HUES64 (cell line): Measurements from ENCODE around the gene COX7A1.
A peak's percentile ranks its signal among the peaks of the same experiment; 100 is the strongest.
"Not testable (repeated sequence)": the region's sequence is repeated elsewhere in the genome, so short reads cannot be mapped to it uniquely, and the experiment has no call there.

ENCODE experiments used
- H3K27ac ChIP-seq: 2 replicates; pipeline ENCODE4 v1.7.0; 2013; ENCODE audit warnings: low read depth, low read length, inconsistent platforms
- H3K27me3 ChIP-seq: 2 replicates; pipeline ENCODE4 v1.6.1; 2013; ENCODE audit warnings: mild to moderate bottlenecking, low read length; ENCODE audit not compliant: insufficient read depth
- H3K36me3 ChIP-seq: 2 replicates; pipeline ENCODE4 v1.6.1; 2013; ENCODE audit warnings: mild to moderate bottlenecking, low read length; ENCODE audit not compliant: insufficient read depth
- H3K4me1 ChIP-seq: 2 replicates; pipeline ENCODE4 v1.6.1; 2013; ENCODE audit warnings: mild to moderate bottlenecking, low read length, moderate library complexity; ENCODE audit not compliant: insufficient read depth
- H3K4me3 ChIP-seq: 2 replicates; pipeline ENCODE4 v1.5.1; 2013; ENCODE audit warnings: mild to moderate bottlenecking, low read length, moderate library complexity
- H3K9ac ChIP-seq: 2 replicates; pipeline ENCODE4 v1.6.1; 2013; ENCODE audit warnings: mild to moderate bottlenecking, low read depth, low read length
- H3K9me3 ChIP-seq: 2 replicates; pipeline ENCODE4 v1.6.1; 2013; ENCODE audit warnings: low read depth, low read length; ENCODE audit not compliant: insufficient read depth
- WGBS: fragments of 150-250, 120-280 bp; methylation state at CpG from one replicate; pipeline ENCODE4 v1.1.7; 2013; ENCODE audit warnings: missing lambda C conversion rate; 5-methylcytosine and 5-hydroxymethylcytosine counted together

COX7A1 gene

DNA sequence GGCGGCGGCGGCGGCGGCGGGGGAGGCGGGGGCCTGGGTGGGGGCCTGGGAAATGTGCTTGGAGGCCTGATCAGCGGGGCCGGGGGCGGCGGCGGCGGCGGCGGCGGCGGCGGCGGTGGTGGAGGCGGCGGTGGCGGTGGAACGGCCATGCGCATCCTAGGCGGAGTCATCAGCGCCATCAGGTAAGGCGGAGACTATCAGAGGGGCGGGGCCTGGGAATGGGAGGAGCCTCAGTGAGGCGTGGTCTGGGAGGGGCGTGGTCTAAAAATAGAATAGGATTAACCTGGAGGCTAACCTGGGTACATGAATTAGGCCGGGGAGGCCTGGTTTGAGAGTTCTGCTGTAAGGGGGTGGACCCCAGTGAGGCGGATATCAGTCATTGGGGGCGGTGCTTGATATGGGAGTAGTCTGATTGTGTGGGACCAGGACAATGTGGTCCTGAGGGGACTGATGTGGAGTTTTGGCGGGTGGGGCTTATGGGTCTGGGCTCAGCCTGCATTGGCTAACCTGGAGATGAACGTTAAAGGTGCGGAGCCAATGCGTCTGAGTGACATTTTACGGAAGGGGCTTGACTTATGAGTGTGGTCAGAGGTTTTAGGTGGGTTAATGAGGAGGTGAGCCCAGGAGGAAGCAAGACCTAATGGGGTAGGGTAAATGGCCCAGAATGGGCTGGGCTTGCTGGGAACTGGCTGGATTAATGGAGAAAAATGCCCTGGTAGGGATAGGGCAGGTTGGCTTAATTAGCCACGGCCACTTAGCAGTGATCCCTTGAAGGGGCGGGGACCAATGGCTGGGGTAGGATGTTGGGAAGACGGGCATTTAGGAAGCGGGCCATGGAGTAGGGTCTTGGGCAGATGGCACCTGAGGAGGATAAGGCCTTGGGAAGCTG, 11.0 kb downstream of the COX7A1 start:
- H3K36me3 ChIP-seq, result peaks cover 36% of the 10 kb centered on the region
- H3K9me3 ChIP-seq, result no peaks in the 10 kb centered on the region
- peak overlapping the region; percentile 92; the same call in 1 of the 2 replicates for H3K27ac ChIP-seq
- peak overlapping the region; percentile 100 for H3K4me3 ChIP-seq
- H3K27me3 ChIP-seq, result no peaks in the 10 kb centered on the region
- no peak overlapping the region for H3K9ac ChIP-seq
- H3K4me1 ChIP-seq, result no peaks in the 10 kb centered on the region; the same call in 1 of the 2 replicates
- 17% methylated on average over 34 of the region's 42 CpGs for WGBS

DNA sequence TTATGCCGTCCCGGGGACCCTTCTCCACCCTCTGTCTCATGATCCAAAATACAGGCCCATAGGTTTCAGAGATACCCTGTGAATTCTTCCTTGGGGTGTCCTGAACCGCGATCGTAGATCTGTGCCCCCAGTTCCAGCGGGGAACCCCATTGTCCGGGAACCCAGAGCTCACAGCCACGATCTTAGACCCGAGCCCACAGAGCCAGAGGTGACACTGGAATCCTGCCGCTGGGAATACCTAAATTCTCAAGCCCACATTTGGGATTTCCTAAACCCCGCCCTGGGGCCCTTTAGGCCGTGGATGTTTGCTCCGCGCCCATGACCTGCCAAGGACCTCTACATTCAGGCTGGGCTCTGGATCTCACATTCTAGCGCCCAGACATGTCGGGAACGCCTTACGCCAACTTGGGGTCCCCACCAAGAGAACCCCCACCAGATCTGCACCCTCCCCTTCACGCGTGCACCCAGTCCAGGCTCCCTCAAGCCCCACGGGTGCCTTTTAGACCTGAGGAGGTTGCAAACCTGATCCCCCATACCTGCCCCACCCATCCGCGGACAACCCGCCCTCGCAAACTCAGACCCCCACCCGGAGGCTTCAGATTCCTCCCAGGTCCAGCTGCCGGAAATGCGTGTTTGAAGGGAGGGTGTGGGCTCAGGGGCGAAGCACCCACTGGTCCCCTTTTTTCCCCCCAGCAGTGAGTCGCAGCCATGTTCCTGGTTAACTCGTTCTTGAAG, 11.8 kb downstream of the COX7A1 start:
- H3K4me3 ChIP-seq, result peak overlapping the region; percentile 100
- peak overlapping the region; percentile 92 for H3K27ac ChIP-seq
- WGBS, result under 1% methylated on average over 29 of the region's 31 CpGs
- peak overlapping the region; percentile 91 for H3K9ac ChIP-seq
- H3K36me3 ChIP-seq, result peaks cover 28% of the 10 kb centered on the region
- H3K9me3 ChIP-seq, result no peaks in the 10 kb centered on the region
- no peaks in the 10 kb centered on the region for H3K27me3 ChIP-seq
- no peaks in the 10 kb centered on the region; the same call in 1 of the 2 replicates for H3K4me1 ChIP-seq

DNA sequence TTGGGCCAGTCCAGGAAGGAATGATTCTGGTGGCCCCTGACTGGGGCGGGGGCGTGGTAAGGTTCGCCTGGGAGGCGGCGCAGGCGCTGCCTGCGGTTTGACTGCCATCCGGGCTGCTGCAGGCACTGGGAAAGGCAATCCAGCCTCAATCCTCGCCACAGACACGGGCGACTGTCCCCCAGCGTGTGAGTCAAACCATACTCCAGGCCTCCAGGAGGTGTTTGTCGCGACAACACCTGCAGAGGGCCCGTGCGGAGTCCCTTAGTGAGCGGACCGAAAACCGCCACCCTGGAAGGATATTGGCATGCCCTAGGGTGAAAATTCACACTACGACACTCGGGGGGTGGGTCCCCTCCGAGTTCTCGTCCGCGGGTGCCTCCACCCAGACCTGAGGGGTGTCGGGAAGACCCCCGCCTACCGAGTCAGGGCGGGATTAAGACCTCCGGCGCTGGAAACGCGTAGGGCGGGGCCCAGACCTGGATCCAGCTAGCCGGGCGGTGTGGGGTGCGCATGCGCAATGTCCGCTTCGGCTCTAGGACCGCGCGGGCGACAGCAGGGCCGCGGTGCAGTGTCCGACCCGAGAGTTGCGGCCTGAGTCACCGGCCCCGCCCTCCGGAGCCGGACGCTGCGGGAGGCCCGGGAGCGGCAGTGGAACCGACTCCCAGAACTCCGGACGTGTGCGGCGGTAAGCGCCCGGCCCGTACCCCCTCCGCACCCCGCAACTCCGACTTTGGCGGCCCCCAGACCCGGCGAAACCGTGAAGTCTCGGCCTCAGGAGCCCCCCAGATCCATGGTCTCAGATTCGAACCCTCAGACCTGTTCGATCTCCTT, 12.6 kb downstream of the COX7A1 start, which contains the start of gene CAPNS1:
Gene CAPNS1, plus strand, starts transcription at position 594 of the 831 bp plus-strand sequence. CDS start 946 bp downstream, outside the sequence.
- whole genome bisulfite sequencing, result under 1% methylated on average over 75 of the region's 75 CpGs
- Histone ChIP-seq H3K4me1 (no peaks in the 10 kb centered on the region; the same call in 1 of the 2 replicates), H3K27ac (peak within 1 kb of the TSS; percentile 92), H3K36me3 (peaks cover 21% of the 10 kb centered on the region), H3K4me3 (peak within 1 kb of the TSS; percentile 100), H3K9ac (peak within 1 kb of the TSS; percentile 91), H3K9me3 (no peaks in the 10 kb centered on the region), H3K27me3 (no peaks in the 10 kb centered on the region)

DNA sequence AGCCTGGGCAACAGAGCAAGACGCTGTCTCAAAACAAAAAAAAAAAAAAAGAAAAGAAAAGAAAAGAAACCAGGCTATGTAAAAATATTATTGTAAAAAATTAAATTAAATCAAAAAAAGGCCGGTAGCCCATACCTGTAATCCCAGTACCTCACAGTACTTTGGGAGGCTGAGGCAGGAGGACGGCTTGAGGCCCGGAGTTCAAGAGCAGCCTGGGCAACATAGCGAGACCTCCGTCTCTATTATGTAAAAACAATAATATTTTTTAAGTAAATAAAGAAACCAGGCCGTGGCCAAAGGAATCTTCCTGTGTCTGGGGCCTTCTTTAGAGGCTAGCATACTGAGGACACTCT, 13.2 kb downstream of the COX7A1 start:
- Histone ChIP-seq H3K4me3 (peak overlapping the region; percentile 100), H3K27me3 (no peaks in the 10 kb centered on the region), H3K9ac (peak overlapping the region; percentile 84), H3K9me3 (no peaks in the 10 kb centered on the region), H3K36me3 (peaks cover 15% of the 10 kb centered on the region), H3K4me1 (no peaks in the 10 kb centered on the region; the same call in 1 of the 2 replicates), H3K27ac (peak overlapping the region; percentile 91)
- WGBS, result 66% methylated on average over 4 of the region's 7 CpGs

DNA sequence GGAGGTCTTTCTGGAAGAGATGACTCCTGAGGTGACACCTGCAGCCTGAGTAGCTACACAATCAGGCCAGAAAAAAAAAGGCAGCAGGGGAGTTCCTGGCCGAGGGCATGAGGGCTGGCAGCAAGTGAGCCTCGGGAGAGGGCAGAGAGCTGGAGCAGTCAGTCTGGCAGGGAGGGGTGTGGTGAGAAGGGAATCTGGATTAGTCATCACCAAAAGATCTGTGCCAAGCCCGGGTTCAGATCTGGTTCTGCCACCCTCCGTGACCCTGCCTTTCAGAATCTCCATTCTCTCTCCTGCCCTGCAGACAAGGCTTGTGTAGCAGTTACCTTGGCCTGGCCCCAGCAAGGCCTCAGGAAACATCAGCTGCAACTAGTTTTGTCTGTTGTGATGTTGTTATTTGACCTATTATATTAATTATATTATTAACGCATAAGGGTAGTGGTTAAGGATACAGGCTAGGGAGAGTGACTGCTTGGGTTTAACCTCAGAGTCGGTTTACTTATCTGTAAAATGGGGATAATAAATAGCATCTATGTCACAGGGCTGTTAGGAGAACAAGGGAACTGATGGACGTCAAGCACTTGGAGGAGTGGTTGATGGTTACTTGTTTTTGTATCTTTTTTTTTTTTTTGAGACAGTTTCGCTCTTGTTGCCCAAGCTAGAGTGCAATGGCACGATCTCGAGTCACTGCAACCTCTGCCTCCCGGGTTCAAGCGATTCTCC, 15.1 kb downstream of the COX7A1 start:
- 81% methylated on average over 12 of the region's 12 CpGs for WGBS
- H3K27me3 ChIP-seq, result no peaks in the 10 kb centered on the region
- peaks cover 2% of the 10 kb centered on the region; the same call in 1 of the 2 replicates for H3K36me3 ChIP-seq
- no peak overlapping the region for H3K9ac ChIP-seq
- no peak overlapping the region for H3K27ac ChIP-seq
- H3K4me1 ChIP-seq, result no peaks in the 10 kb centered on the region; the same call in 1 of the 2 replicates
- no peak overlapping the region for H3K4me3 ChIP-seq
- no peaks in the 10 kb centered on the region for H3K9me3 ChIP-seq

DNA sequence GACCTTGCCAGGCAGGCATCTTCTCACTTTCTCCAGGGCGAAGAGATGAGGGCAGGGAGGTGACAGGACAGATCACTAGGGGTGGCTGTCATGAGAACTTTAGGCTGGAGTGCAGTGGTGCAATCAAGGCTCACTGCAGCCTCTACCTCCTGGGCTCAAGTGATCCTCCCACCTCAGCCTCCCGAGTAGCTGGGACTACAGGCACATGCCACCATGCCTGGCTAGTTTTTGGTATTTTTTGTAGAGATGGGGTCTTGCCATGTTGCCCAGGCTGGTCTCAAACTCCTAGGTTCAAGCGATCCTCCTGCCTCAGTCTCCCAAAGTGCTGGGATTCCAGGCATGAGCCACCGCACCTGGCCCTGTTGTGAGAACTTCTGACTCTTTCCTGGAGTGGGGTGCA, 17.4 kb downstream of the COX7A1 start:
- not testable (repeated sequence) for H3K27ac ChIP-seq, H3K9me3 ChIP-seq, H3K4me1 ChIP-seq, H3K27me3 ChIP-seq, H3K36me3 ChIP-seq, H3K9ac ChIP-seq, H3K4me3 ChIP-seq
- WGBS, result 91% methylated on average over 4 of the region's 4 CpGs

DNA sequence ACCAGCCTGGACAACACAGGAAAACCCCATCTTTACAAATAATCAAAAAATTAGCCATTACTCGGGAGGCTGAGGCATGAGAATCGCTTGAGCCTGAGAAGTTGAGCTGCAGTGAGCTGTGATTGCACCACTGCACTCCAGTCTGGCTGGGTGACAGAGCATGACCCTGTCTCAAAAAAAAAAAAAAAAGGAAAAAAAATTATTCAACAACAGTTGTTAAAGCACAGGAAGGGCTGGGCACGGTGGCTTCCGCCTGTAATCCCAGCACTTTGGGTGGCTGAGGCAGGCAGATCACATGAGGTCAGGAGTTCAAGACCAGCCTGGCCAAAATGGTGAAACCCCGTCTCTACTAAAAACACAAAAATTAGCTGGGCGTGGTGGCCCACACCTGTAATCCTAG, 21.0 kb downstream of the COX7A1 start:
- not testable (repeated sequence) for H3K27ac ChIP-seq, H3K4me1 ChIP-seq, H3K36me3 ChIP-seq, H3K27me3 ChIP-seq, H3K4me3 ChIP-seq, H3K9ac ChIP-seq, H3K9me3 ChIP-seq
- WGBS, result 93% methylated on average over 6 of the region's 6 CpGs

DNA sequence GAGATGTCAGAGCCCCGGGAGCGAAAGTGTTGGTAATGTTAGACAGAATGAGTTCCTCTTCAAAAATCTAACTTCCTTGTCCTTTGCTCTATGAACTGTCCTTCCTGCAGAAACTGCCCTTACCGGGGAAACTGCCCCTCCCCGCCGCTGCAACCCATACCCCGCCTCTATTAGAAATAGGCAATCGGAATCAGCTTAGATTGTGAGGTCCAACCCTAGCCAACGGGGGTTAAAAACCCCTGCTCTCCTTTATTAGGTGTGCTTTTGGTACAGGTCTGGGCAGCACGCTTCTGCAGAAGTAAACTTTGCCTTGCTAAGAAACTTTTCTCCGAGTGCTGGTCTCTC, 23.9 kb downstream of the COX7A1 start:
- Histone ChIP-seq H3K36me3 (peaks cover 24% of the 10 kb centered on the region), H3K9ac (peak overlapping the region; percentile 76), H3K4me3 (peak overlapping the region; percentile 64), H3K27ac (peak overlapping the region; percentile 82), H3K9me3 (no peaks in the 10 kb centered on the region), H3K4me1 (no peaks in the 10 kb centered on the region), H3K27me3 (no peaks in the 10 kb centered on the region)
- 24% methylated on average over 10 of the region's 10 CpGs for WGBS

DNA sequence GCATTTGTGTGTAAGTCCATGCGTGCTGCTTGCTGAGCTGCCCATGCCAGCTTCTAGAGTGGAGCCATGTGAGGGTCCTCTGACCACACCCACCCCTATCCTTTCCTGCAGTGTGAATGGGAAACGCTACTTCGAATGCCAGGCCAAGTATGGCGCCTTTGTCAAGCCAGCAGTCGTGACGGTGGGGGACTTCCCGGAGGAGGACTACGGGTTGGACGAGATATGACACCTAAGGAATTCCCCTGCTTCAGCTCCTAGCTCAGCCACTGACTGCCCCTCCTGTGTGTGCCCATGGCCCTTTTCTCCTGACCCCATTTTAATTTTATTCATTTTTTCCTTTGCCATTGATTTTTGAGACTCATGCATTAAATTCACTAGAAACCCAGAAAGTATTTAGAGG, 26.7 kb downstream of the COX7A1 start:
- Histone ChIP-seq H3K9ac (no peak overlapping the region), H3K27ac (no peak overlapping the region), H3K9me3 (no peaks in the 10 kb centered on the region), H3K4me3 (no peak overlapping the region), H3K27me3 (no peaks in the 10 kb centered on the region), H3K36me3 (peaks cover 44% of the 10 kb centered on the region), H3K4me1 (no peaks in the 10 kb centered on the region)
- WGBS, result 95% methylated on average over 9 of the region's 9 CpGs

DNA sequence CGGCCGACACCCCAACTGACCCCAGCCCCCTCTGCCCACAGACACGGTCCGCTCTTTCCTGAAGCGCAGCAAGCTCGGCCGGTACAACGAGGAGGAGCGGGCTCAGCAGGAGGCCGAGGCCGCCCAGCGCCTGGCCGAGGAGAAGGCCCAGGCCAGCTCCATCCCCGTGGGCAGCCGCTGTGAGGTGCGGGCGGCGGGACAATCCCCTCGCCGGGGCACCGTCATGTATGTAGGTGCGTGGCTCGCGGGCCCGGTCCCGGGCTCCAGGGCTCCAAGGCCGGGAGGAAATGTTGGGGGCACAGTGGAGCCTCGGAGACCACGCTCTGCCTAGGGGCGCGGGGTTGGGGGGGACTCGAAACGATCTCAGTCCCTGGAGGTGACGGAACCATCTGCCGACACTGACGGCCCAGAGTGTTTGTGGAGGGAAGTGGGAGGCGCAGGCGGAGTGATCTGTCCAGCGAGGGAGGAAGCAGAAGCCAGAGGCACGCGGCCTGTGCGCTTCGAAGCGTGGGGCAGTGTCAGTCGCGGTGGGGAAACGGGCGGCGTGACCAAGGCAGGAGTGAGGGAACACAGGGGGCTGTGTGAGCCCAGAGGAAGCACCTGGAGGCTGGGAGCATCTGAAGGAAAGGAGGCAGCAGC, 30.6 kb downstream of the COX7A1 start:
- peaks cover 72% of the 10 kb centered on the region for H3K36me3 ChIP-seq
- 0 out of 2 replicates have a peak overlapping the region, but pooled peaks have one; percentile 26 for H3K9ac ChIP-seq
- WGBS, result 93% methylated on average over 49 of the region's 49 CpGs
- H3K27ac ChIP-seq, result no peak overlapping the region
- no peaks in the 10 kb centered on the region for H3K27me3 ChIP-seq
- peaks cover 7% of the 10 kb centered on the region; the same call in 1 of the 2 replicates for H3K4me1 ChIP-seq
- no peaks in the 10 kb centered on the region for H3K9me3 ChIP-seq
- no peak overlapping the region for H3K4me3 ChIP-seq
